AG08396 (cell line): Measurements from ENCODE around the gene FAM169A.
"Not testable (repeated sequence)": the region's sequence is repeated elsewhere in the genome, so short reads cannot be mapped to it uniquely, and the experiment has no call there.

Experiments
- DNase-seq: peaks from one replicate; pipeline ENCODE4 v3.0.0; 2012; ENCODE audit warnings: low spot score, mixed read lengths

The FAM169A gene

GRCh38 chr5:74865804-74866595 lies at the start of gene FAM169A:
TSS of gene FAM169A (minus strand) at chr5:74866387. CDS start at chr5:74841676, 24,711 bp downstream.
- peak; percentile 75 for DNase-seq

GRCh38 chr5:74915488-74915887 lies 49.3 kb upstream of the FAM169A start:
- no peak for DNase-seq

- DNase-seq = not testable (repeated sequence)
Measured at GRCh38 chr5:74911421-74911820, 45.2 kb upstream of the FAM169A start.

GRCh38 chr5:74909888-74910287 lies 43.7 kb upstream of the FAM169A start:
- DNase-seq = not testable (repeated sequence)

GRCh38 chr5:74908237-74908636 lies 42.0 kb upstream of the FAM169A start:
- not testable (repeated sequence) for DNase-seq

- not testable (repeated sequence) for DNase-seq
Measured at GRCh38 chr5:74904713-74905112, 38.5 kb upstream of the FAM169A start.

GRCh38 chr5:74903165-74903787 lies 37.1 kb upstream of the FAM169A start:
- no peak for DNase-seq

GRCh38 chr5:74897049-74897448 lies 30.9 kb upstream of the FAM169A start:
- no peak for DNase-seq

GRCh38 chr5:74895906-74896305 lies 29.7 kb upstream of the FAM169A start:
- DNase-seq = peak; percentile 50

- no peak for DNase-seq
Measured at GRCh38 chr5:74894351-74894750, 28.2 kb upstream of the FAM169A start.

GRCh38 chr5:74892921-74893320 lies 26.7 kb upstream of the FAM169A start:
- no peak for DNase-seq

GRCh38 chr5:74889523-74890105 lies 23.4 kb upstream of the FAM169A start:
- no peak for DNase-seq

- DNase-seq = no peak
Measured at GRCh38 chr5:74888117-74888516, 21.9 kb upstream of the FAM169A start.

GRCh38 chr5:74885170-74885569 lies 19.0 kb upstream of the FAM169A start:
- no peak for DNase-seq

GRCh38 chr5:74882379-74883134 lies 16.4 kb upstream of the FAM169A start:
- DNase-seq = not testable (repeated sequence)

- no peak for DNase-seq
Measured at GRCh38 chr5:74877624-74878304, 11.6 kb upstream of the FAM169A start.

GRCh38 chr5:74875994-74876791 lies 10.0 kb upstream of the FAM169A start:
- no peak for DNase-seq

- DNase-seq = no peak
Measured at GRCh38 chr5:74873525-74874249, 7.5 kb upstream of the FAM169A start.

GRCh38 chr5:74870299-74871067 lies 4.3 kb upstream of the FAM169A start:
- DNase-seq = no peak
